Ascending aorta (tissue), 2 donors: ENCODE measurements around the gene SMARCC1. TPM values are rescaled to one million over a fixed set of nuclear protein-coding genes. Genes with fewer than 3 reads are reported as not detected.

Experiments used
- DNase-seq, 2 donors: peaks; one replicate each; pipeline ENCODE4 v3.0.0-alpha.2; 2019; ENCODE audit warnings: low spot score in 2 of 2
- H3K27ac ChIP-seq, 2 donors: fragments of 200-600 bp; sonication (generic); one replicate each; pipeline ENCODE4 v1.5.1; 2016 to 2017; ENCODE audit warnings: mild to moderate bottlenecking in 1 of 2
- H3K27me3 ChIP-seq: fragments of 200-600 bp; sonication (generic); one replicate; pipeline ENCODE4 v1.5.1; 2017
- H3K36me3 ChIP-seq, 2 donors: fragments of 200-600 bp; sonication (generic); one replicate each; pipeline ENCODE4 v1.5.1; 2016
- H3K4me1 ChIP-seq, 2 donors: fragments of 200-600 bp; sonication (generic); one replicate each; pipeline ENCODE4 v1.5.1; 2016 to 2017; ENCODE audit warnings: mild to moderate bottlenecking in 1 of 2
- H3K4me3 ChIP-seq, 2 donors: fragments of 200-600 bp; sonication (generic); one replicate each; pipeline ENCODE4 v1.5.1; 2016 to 2017; ENCODE audit warnings: mild to moderate bottlenecking in 1 of 2
- H3K9me3 ChIP-seq, 2 donors: fragments of 200-600 bp; sonication (generic); one replicate each; pipeline ENCODE4 v1.5.1; 2016
- intact Hi-C: fragments of 100-400 bp; cut with DNase I; formaldehyde crosslinking; loops from one replicate; pipeline ENCODE4 v1.15.1; 2023
- total RNA-seq: library from RNA; depleted of rRNA; stranded (reverse); fragments of >200 nt; gene quantifications from one replicate; pipeline ENCODE4 v1.1.0, GENCODE V29; 2016
- TF ChIP-seq, protein P1 (sequence below), 3 experiments: fragments of 200-600 bp in 2 of 3; fragments of 450-650 bp in 1 of 3; sonication (generic) in 2 of 3; IDR thresholded peaks; one replicate each; pipeline ENCODE4 v1.5.1; 2016 to 2019; ENCODE audit warnings: antibody characterized with exemption in 3 of 3, mild to moderate bottlenecking in 1 of 3, moderate library complexity in 1 of 3

The SMARCC1 gene
- total RNA-seq, 1 donor from 2014 or later: 24.8 TPM

DNA sequence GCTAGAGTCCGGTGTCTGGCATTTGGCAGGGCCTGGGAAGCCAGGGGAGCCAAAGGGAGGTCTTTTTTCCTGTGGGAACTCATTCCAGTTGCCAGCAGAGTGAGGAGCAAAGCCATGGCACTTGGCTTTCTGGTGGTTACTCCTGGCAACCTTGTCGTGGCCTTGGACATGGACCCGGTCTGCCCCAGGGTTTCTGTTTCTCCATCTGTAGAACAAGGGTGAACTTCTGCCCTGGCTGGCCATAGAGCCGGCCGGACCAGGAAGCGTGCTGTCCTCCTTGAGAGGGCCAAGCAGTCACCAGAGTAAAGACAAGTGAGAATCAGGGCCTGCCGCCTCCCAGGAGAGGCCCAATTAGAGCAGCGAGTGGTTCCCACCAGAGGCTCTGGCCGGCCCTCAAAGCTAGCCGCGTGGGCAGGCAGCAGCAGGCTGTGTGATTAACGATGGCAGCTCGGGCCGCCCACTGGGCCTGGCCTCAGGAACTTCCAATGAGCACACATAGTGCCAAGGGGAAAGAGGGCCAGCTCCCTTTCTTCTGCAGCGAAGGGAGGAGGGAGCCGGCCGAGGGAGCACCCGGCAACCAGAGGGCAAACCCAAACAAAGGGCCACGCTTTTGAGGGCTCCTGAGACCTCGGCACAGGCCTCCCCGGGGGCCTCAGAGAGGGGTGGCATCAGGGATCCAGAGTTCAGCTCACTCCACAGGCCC lies 239.1 kb downstream of the SMARCC1 start:
- Histone ChIP-seq H3K4me1 (peaks cover 5 to 9% of the 10 kb centered on the region in 2 donors), H3K9me3 (no peaks in the 10 kb centered on the region), H3K27me3 (no peaks in the 10 kb centered on the region), H3K36me3 (no peaks in the 10 kb centered on the region), H3K4me3 (peak overlapping the region in 1 of 2 donors; percentile 58), H3K27ac (peak overlapping the region; percentile 69 to 73)
- DNase-seq: peak; percentile 36 to 77
- intact Hi-C loops: no loop called here
- TF ChIP-seq, protein P1, sequence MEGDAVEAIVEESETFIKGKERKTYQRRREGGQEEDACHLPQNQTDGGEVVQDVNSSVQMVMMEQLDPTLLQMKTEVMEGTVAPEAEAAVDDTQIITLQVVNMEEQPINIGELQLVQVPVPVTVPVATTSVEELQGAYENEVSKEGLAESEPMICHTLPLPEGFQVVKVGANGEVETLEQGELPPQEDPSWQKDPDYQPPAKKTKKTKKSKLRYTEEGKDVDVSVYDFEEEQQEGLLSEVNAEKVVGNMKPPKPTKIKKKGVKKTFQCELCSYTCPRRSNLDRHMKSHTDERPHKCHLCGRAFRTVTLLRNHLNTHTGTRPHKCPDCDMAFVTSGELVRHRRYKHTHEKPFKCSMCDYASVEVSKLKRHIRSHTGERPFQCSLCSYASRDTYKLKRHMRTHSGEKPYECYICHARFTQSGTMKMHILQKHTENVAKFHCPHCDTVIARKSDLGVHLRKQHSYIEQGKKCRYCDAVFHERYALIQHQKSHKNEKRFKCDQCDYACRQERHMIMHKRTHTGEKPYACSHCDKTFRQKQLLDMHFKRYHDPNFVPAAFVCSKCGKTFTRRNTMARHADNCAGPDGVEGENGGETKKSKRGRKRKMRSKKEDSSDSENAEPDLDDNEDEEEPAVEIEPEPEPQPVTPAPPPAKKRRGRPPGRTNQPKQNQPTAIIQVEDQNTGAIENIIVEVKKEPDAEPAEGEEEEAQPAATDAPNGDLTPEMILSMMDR (IDR thresholded peaks at IDR 0.05): no peak

DNA sequence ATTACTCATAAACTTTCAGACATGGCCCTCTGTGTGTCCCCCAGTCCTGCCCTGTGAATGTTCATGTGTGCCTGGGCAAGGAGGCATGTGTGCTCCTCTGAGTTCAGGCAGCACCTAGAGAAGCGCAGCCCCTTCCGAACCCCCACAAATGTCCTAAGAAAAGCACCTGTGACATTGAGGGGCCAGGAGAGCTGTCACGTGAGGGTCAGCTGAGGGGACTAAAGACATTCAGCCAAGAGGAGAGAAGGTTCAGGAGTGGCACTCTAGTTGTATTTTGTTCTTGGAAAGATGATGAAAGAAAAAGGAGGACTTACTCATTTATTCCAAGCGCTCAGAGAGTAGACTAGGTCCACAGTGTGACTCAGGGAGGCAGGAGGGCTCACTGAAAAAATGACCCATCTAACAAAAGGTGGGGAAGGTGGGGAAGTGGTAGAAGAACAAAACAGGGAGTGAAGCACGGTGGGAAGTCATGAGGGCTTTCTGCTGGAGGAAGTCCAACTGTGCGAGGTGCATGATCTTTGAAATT lies 240.0 kb downstream of the SMARCC1 start:
- no peaks in the 10 kb centered on the region for H3K9me3 ChIP-seq
- H3K4me1 ChIP-seq: peaks cover 5 to 9% of the 10 kb centered on the region in 2 donors
- intact Hi-C loops: no loop called here
- TF ChIP-seq, protein P1 (IDR thresholded peaks at IDR 0.05): no peak
- H3K36me3 ChIP-seq: no peaks in the 10 kb centered on the region
- DNase-seq: no peak
- H3K27ac ChIP-seq: peak overlapping the region; percentile 69 to 73
- H3K4me3 ChIP-seq: no peak overlapping the region
- no peaks in the 10 kb centered on the region for H3K27me3 ChIP-seq

DNA sequence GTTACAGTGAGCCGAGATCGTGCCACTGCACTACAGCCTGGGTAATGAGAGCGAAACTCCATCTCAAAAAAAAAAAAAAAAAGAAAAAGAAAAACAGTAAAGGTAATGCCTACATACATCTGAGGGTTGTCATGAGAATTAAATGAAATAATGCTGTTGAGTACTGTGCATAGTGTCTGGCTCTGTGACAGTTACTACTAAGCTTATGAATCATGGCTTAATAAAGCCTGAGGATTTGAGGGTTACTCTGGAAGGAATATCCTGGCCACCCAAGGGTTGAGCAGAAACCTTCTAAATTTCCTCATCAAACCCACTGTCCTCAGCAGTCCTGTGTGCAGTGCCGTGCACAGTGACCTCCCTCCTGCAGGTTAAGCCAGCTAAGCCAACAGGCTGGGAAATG lies 241.4 kb downstream of the SMARCC1 start:
- Histone ChIP-seq H3K4me3 (no peak overlapping the region), H3K9me3 (no peaks in the 10 kb centered on the region), H3K36me3 (no peaks in the 10 kb centered on the region), H3K27ac (no peak overlapping the region), H3K27me3 (no peaks in the 10 kb centered on the region), H3K4me1 (peaks cover 5 to 9% of the 10 kb centered on the region in 2 donors)
- TF ChIP-seq, protein P1 (IDR thresholded peaks at IDR 0.05): no peak
- intact Hi-C loops: no loop called here
- DNase-seq: no peak

DNA sequence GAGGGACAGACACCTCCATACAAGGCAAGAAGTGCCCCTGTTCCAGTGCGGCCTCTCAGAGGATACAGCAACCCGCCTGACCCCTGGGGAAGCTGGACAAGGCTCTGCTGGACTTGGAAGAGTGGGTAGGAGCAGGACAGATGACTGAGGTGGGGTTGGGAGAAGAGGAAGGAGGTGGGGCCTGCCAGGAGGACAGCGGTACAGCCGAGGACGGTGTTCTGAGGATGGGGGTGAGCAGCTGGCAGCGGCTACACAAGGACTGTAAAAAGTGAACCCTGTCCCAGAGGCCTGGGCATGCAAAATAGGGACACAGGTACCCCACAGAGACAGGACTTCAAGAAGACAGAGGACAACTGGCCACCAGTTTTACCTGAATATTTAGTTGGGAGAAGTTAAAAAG lies 244.7 kb downstream of the SMARCC1 start:
- no peak for DNase-seq
- H3K36me3 ChIP-seq: no peaks in the 10 kb centered on the region
- TF ChIP-seq, protein P1 (IDR thresholded peaks at IDR 0.05): no peak
- H3K9me3 ChIP-seq: no peaks in the 10 kb centered on the region
- H3K27ac ChIP-seq: no peak overlapping the region
- no peak overlapping the region for H3K4me3 ChIP-seq
- no peaks in the 10 kb centered on the region for H3K27me3 ChIP-seq
- H3K4me1 ChIP-seq: peaks cover 0 to under 1% of the 10 kb centered on the region in 2 donors
- intact Hi-C loops: no loop called here

DNA sequence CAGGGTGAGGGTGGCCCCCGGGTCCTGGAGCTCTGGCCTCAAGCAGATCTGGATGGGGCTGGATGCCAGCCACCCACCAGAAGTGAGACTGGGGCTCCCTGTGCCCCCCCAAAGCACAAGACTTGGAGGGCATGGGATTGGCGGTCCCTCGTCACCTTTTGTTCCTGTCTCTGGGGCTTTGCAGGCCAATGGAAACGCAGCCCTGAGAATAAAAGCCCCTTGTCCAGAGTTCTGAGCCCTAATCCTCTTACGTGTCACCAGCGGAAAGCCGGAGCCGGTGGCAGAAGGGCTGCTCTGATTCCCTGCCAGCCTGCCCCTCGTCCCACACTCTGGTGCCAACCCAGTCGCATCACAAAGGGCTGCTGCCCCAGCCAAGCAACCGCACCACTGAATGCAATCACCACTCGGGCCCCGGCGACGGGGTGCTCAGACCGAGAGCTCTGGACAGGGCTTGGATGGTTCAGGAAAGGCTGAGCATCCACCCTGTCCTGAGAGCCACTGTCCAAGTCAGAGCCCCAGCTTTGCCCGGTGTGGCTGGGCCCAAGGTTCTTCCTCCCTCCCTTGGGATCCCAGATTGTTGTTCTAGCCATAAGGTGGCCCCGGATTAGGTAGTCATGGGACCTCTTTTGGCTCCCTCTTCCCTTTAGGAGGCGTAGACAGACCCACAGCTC lies 245.3 kb downstream of the SMARCC1 start:
- H3K4me3 ChIP-seq: no peak overlapping the region

More for the DNA sequence above, 245.3 kb downstream of the SMARCC1 start:
- TF ChIP-seq, protein P1 (IDR thresholded peaks at IDR 0.05): no peak
- H3K4me1 ChIP-seq: no peaks in the 10 kb centered on the region
- no peaks in the 10 kb centered on the region for H3K36me3 ChIP-seq
- intact Hi-C loops: no loop called here
- no peak for DNase-seq
- no peak overlapping the region for H3K27ac ChIP-seq
- no peaks in the 10 kb centered on the region for H3K27me3 ChIP-seq
- no peaks in the 10 kb centered on the region for H3K9me3 ChIP-seq

Other genes starting within 250 kb of the SMARCC1 start
- gene CSPG5, start 203.0 kb downstream of the SMARCC1 start, total RNA-seq: 1.7 TPM
- gene DHX30, start 21.2 kb upstream of the SMARCC1 start, total RNA-seq: 25.8 TPM
- 140 TPM for gene MAP4, start 234.5 kb upstream of the SMARCC1 start, total RNA-seq